ENCODE results near the gene SLC8A2.

DNA sequence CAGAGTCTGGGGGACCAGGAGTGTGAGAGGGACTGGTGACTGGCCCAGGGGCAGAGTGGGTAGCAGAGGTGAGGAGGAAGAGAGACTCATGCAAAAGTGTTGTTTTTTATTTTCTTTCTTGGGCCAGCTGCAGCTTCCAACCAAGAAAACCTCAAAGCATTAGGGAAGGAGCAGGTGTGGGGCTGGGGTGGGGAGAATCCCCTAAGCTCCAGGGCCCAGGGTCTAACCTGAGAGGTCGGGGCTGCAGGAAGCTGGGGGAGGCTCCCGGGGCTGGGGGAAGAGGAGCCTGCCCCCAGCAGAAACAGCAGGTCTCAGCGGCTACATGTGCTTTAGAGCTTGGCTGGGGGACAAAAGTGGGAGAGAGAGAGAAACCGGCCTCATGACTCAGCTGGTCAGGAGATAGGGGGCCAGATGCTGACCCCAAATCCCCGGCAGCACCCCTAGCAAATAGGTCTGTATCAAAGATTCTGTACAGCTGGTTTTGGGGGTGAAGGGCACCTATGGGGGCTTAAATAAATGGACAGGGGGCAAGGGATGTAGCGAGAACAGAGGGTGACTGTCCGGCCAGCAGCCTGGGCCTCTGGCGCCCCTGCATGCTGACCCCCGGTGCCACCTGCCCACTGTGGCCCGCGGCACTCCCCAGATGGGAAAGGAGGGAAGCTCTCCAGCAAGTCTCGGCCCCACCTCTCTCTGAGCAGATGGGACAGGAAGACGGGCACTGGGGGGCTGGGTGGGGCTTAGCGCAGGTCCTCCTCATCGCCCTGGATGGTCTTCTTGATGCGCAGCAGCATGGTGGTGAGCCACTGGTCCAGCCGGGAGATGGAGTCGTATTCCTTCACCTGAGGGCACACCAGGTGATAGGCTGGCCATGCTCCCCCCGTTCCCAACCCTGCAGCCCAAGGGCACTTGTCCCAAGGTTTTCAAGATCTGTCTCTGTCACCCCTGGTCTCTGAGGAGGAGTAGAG is 16.1 kb upstream of the SLC8A2 start:
- no peak for TF ChIP-seq POLR2AphosphoS5 (IDR thresholded peaks at IDR 0.05; ENCODE audit: low read depth, low read length)
- TF ChIP-seq TAF1 (IDR thresholded peaks at IDR 0.05; ENCODE audit: borderline replicate concordance, insufficient read depth, low read length) = no peak
